GM12872 (cell line): ENCODE data around the gene CITED1.

ENCODE experiments used
- CTCF ChIP-seq: IDR thresholded peaks from 3 replicates; pipeline ENCODE4 v1.5.1; 2011; ENCODE audit warnings: low read depth, mild to moderate bottlenecking, low read length, moderate library complexity; ENCODE audit not compliant: insufficient read depth

CITED1 gene

DNA sequence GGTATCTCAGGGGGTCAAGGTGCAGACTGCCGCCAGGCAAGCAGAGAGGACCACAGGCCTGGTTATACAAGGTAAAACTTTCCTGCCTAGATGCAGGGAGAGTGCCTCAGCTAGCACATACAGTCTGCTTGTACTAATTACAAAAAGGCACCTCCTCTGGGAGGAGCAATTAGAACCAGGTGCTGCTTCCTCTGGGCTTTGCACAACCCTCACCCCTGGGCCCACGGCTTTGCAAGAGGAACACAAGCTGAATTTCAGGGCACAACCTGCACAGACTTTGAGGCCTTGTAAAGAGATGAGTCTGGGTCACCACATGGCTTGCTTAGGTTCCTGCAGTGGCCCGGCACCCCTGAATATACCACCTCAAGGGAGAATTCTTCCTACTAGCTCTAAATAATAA lies 9.2 kb upstream of the CITED1 start:
- TF ChIP-seq CTCF = no peak

DNA sequence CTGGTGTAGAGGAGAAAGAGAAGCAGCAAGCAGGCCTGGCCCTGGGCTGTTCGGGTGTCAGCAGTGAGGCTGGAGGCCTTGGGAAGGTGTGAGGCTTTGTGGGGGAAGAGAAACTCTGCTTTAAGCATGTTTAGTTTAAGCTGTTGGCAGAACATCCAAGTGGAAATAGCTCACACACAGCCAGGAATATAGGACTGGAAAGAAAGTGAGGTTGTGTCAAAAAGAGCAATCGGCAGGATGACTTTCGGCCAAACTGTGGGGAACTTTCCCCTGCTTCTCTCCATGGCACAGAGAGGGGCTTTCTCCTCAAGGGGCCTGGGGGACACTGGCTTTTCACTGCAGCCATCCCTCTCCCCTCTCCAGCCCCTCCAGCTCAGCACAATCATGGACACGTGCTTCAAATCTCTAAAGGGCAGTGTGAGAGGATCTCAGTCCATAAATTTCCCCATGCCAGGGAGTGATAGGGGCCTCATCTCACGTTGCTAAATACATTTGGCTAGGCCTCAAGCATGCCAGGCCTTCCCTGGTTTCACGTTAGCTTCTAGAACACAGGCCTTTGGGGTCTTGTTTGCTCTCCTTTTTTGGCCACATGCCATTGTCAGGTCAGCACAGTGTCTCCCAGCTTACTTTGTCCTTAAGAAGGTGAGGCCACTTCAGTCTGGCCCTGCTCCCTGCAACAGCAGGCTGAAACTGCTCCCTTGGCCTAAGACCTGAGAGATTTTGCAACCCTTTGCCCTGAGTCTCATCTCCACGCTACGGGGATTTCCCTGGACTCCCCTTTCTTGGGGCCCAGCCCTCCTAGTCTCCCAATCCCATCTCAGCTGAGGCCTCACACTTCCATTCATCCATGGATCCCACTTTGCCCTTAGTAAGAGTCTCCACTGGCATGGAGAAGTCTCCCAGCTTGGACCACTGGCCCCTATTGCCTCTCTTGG lies 8.3 kb upstream of the CITED1 start:
- no peak for TF ChIP-seq CTCF

DNA sequence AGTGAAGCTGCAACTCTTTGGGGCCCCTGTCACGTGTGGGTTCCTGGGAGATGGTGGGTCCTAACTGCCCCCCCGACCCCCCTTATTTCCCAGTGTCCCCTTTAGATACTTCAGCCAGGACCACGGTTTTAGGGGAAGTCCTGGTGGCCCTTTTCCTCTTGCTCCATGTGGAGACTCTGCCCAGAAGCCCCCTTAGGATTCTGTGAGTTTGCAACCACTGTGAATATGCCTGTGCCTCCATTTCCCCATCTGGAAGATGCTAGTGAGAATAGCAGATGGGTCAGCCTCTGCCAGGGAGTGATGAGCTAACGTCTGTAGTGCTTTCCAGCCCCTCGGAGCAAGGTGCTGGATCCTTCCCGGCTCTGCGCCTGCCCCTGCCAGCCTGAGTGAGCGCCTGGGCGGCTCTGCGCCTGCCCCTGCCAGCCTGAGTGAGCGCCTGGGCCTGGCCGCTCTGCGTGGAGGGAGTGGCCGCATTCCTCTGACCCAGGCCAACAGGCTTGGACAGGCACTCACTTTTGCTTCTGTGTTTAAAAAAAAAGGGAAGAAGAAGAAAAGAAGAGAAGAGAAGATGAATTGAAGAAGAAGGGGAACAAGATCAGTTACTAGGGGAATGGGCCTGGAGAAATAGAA lies 6.7 kb upstream of the CITED1 start:
- no peak for TF ChIP-seq CTCF

DNA sequence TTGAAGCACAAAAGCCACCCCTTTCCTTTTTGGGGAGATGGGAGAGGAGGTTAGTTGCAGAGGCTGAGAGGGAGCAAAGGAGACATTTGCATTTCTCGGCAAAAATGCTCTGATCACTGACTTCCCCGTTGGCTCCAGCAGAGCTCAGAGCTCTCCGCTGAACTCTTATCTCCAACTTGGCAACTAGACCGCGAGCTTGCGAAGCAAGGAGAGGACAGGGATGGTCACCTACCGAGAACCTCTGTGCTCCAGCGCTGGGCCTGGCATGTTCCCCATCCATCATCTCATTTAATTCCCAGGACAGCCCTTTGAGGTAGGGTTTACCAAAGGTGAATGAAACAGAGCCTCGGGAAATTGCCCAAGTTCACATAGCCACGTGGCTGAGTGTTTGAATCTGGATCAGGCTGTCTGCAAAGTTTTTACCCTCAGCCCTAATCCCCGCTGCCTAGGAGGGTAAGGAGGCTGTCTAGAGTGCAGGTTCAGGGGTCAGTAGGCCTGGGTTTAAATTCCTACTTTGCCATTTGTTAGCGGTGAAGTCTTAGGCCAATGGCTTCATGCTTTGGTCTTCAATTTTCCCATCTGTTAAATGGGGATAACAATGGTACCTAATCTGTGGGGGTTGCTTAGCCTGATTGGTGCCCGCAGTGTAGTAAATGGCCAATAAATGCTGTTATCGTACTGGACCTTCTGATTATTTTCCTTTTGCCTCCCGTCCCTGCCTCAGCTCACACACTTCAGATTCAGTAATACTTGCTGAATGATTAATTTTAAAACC lies 3.8 kb upstream of the CITED1 start:
- TF ChIP-seq CTCF = no peak

- no peak for TF ChIP-seq CTCF
Observed at GRCh38 chrX:72308566-72309296, 3.0 kb upstream of the CITED1 start.

DNA sequence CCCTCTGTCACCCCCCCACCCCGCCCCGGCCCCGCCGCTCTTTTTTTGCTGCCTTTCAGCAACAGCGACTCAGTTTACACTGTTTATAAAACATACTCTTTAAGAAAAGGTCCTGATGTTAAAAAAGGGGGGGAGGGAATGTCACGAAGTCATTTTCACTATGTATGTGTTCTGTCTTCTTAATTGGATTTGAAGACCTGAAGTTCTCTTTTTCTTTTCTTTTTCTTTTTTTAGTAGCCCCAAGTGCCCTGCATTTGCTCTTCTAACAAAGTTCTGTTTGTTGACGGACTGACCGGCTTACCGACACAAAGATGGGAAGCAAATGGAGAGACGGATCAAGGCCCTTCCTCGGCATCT lies 2.5 kb upstream of the CITED1 start:
- no peak for TF ChIP-seq CTCF
